Panc1 (cell line): ENCODE measurements around the gene MYPN. TPM values are rescaled to one million over a fixed set of nuclear protein-coding genes. Genes with fewer than 3 reads are reported as not detected.

ENCODE experiments used
- ATAC-seq: fragments of 200-7000 bp; cut with Tn5 transposase; 2 replicates; pipeline ENCODE4 v1.9.1; 2020; ENCODE audit warnings: mild to moderate bottlenecking, moderate library complexity
- BruUV-seq: library from RNA; stranded (reverse); fragments of 400-500 nt; replicated peaks from 2 replicates; lab custom pipeline; 2021; lab: Mats Ljungman, UMichigan
- CTCF ChIA-PET: fragments of 300-600 bp; sonication (Branson Sonifier 250); formaldehyde crosslinking; loops from one replicate; lab custom pipeline; 2022; ENCODE audit warnings: antibody characterized with exemption; lab: Charles Lee
- POLR2A ChIA-PET: fragments of 300-600 bp; sonication (Branson Sonifier 250); formaldehyde crosslinking; loops from one replicate; lab custom pipeline; 2022; ENCODE audit warnings: antibody characterized with exemption; lab: Charles Lee
- DNase-seq: peaks from one replicate; pipeline ENCODE4 v3.0.0-alpha.2; 2010; ENCODE audit warnings: low read depth, low spot score
- H3K27ac ChIP-seq: 2 replicates; pipeline ENCODE4 v1.5.1; 2011; ENCODE audit warnings: mild to moderate bottlenecking, low read length, inconsistent platforms
- H3K27me3 ChIP-seq: fragments of 200-500 bp; sonication (Bioruptor generic); 2 replicates; pipeline ENCODE4 v1.6.0; 2014; ENCODE audit warnings: low read length, inconsistent platforms; ENCODE audit not compliant: control insufficient read depth, insufficient read depth
- H3K36me3 ChIP-seq: fragments of 200-500 bp; sonication (Bioruptor generic); 2 replicates; pipeline ENCODE4 v1.5.1; 2014; ENCODE audit warnings: inconsistent platforms, mild to moderate bottlenecking, low read length, moderate library complexity; ENCODE audit not compliant: control insufficient read depth, insufficient read depth
- H3K4me1 ChIP-seq: 2 replicates; pipeline ENCODE4 v1.5.1; 2011; ENCODE audit warnings: inconsistent platforms, mild to moderate bottlenecking, low read length, moderate library complexity; ENCODE audit not compliant: control insufficient read depth, insufficient read depth
- H3K4me3 ChIP-seq, 2 experiments: 2 replicates each; pipeline ENCODE4 v1.5.1; 2011 to 2012; ENCODE audit warnings: low read depth in 2 of 2, low read length in 2 of 2, mild to moderate bottlenecking in 2 of 2, inconsistent platforms in 1 of 2, moderate library complexity in 1 of 2
- H3K9me3 ChIP-seq: fragments of 200-500 bp; sonication (Bioruptor generic); 2 replicates; pipeline ENCODE4 v1.5.1; 2014; ENCODE audit warnings: low read depth, mild to moderate bottlenecking, inconsistent platforms, low read length, moderate library complexity; ENCODE audit not compliant: control insufficient read depth, insufficient read depth
- CTCF ChIP-seq: fragments of 450-650 bp; IDR thresholded peaks from 2 replicates; pipeline ENCODE4 v1.5.1; 2017; ENCODE audit warnings: mild to moderate bottlenecking
- POLR2AphosphoS5 ChIP-seq: IDR thresholded peaks from 2 replicates; pipeline ENCODE4 v1.6.1; 2012; ENCODE audit warnings: mild to moderate bottlenecking, low read depth, low read length, moderate library complexity
- REST ChIP-seq, 2 experiments: IDR thresholded peaks; 2 replicates each; pipeline ENCODE4 v1.6.1; 2011 to 2012; ENCODE audit warnings: low read depth in 2 of 2, control low read depth in 1 of 2, low read length in 1 of 2, mild to moderate bottlenecking in 1 of 2, moderate library complexity in 1 of 2; ENCODE audit not compliant: insufficient read depth in 1 of 2
- SIN3A ChIP-seq: IDR thresholded peaks from 2 replicates; pipeline ENCODE4 v1.6.1; 2012; ENCODE audit warnings: low read depth, mild to moderate bottlenecking, low read length, moderate library complexity, borderline replicate concordance; ENCODE audit not compliant: insufficient read depth
- TCF7L2 ChIP-seq: IDR thresholded peaks from 2 replicates; pipeline ENCODE4 v1.6.1; 2011; ENCODE audit warnings: mild to moderate bottlenecking, low read depth, low read length, inconsistent platforms
- in situ Hi-C: cut with HindIII; loops from 2 replicates; pipeline ENCODE4 v1.10.0; 2016; ENCODE audit warnings: low sequenced_read_pairs, low pct_unique_long_range_greater_than_20kb
- intact Hi-C: fragments of 100-400 bp; cut with micrococcal nuclease; formaldehyde crosslinking; loops from one replicate; pipeline ENCODE4 v1.10.0; 2022; ENCODE audit not compliant: unreplicated experiment
- total RNA-seq: library from RNA; stranded (reverse); gene quantifications from one replicate; pipeline ENCODE4 v1.2.1, GENCODE V29; 2021; ENCODE audit not compliant: unreplicated experiment

Gene MYPN
- total RNA-seq, 1 experiment from 2014 or later: 39.1 TPM

GRCh38 chr10:68212721-68213352, 103.5 kb downstream of the MYPN start:
- TF ChIP-seq REST (IDR thresholded peaks at IDR 0.05; ENCODE audit: insufficient read depth in 1 of 2, low read depth in 2 of 2, low read length in 1 of 2) (no peak), CTCF (peak; percentile 81)
- no TSS peak for BruUV-seq
- in situ Hi-C loops: no loop called here

GRCh38 chr10:68218786-68219185, 109.5 kb downstream of the MYPN start:
- POLR2A ChIA-PET: no interaction called here
- in situ Hi-C loops (no loop called here), intact Hi-C loops (no loop called here)
- Histone ChIP-seq H3K36me3 (no peaks in the 10 kb centered on the region), H3K4me3 (no peak overlapping the region), H3K27ac (no peak overlapping the region), H3K27me3 (no peaks in the 10 kb centered on the region), H3K4me1 (peaks cover 10% of the 10 kb centered on the region; the same call in 1 of the 2 replicates), H3K9me3 (no peaks in the 10 kb centered on the region)
- no peak for DNase-seq
- TF ChIP-seq CTCF (no peak), TCF7L2 (no peak), REST (IDR thresholded peaks at IDR 0.05; ENCODE audit: insufficient read depth in 1 of 2, low read depth in 2 of 2, low read length in 1 of 2) (no peak), POLR2AphosphoS5 (no peak), SIN3A (no peak)
- no TSS peak for BruUV-seq
- peak; percentile 22; the same call in 1 of the 2 replicates for ATAC-seq
- CTCF ChIA-PET: interaction anchor here (0.6 kb wide), 1 partner anchor 178 kb away, joined by 3 read pairs; no protein-coding TSS in a partner anchor

More at GRCh38 chr10:68212721-68213352, 103.5 kb downstream of the MYPN start:
- Histone ChIP-seq H3K27me3 (no peaks in the 10 kb centered on the region), H3K36me3 (no peaks in the 10 kb centered on the region; the same call in 1 of the 2 replicates), H3K9me3 (no peaks in the 10 kb centered on the region), H3K27ac (no peak overlapping the region), H3K4me3 (no peak overlapping the region), H3K4me1 (no peaks in the 10 kb centered on the region)
- intact Hi-C loops: loop anchor here (5.0 kb wide), 1 partner anchor 89 kb away; no protein-coding TSS in a partner anchor
- ChIA-PET CTCF (interaction anchor here (0.5 to 2.4 kb wide), 8 partner anchors 16 to 136 kb away, joined by 3 to 30 read pairs (median 6); no protein-coding TSS in a partner anchor), POLR2A (no interaction called here)
- no peak for DNase-seq
- no peak; the same call in 1 of the 2 replicates for ATAC-seq
